ENCODE measurements around the gene KRT7. TPM values are rescaled to one million over a fixed set of nuclear protein-coding genes. Genes with fewer than 3 reads are reported as not detected.

Gene KRT7
- total and polyA plus RNA-seq, 9 of the 15 experiments (the other 6 are each of a cell fraction or from before 2014, with no cell fraction given): 1.4 TPM; not detected in 8

- TF ChIP-seq PRMT5 (CRISPR knock-in tag; IDR thresholded peaks at IDR 0.05) (no peak), HDAC8 (tag; IDR thresholded peaks at IDR 0.05) (no peak)
These were observed 5.4 kb upstream of the KRT7 start (continued) for GRCh38 chr12:52227606-52228166.

- no peak overlapping the region for H2AFZ ChIP-seq (ENCODE audit: low read depth, low read length)
- WGBS (ENCODE audit: insufficient coverage, low coverage, missing lambda C conversion rate): 0% methylated on average over 3 of the region's 3 CpGs
- H3K9me3 ChIP-seq (replicated peaks; ENCODE audit: control insufficient read depth, insufficient read depth, low read depth, low read length): no peaks in the 10 kb centered on the region
- BruUV-seq (replicated peaks): no TSS peak
- DNase-seq (ENCODE audit: extremely low read depth in 1 of 4, low spot score in 3 of 4) (no peak), FAIRE-seq (no peak), ATAC-seq (no peak)
- no peaks in the 10 kb centered on the region for H3K4me1 ChIP-seq (replicated peaks in 1 of 2; ENCODE audit: control insufficient read depth in 2 of 2, insufficient read depth in 2 of 2, low read length in 2 of 2)
- CTCF ChIA-PET (ENCODE audit: low intra/inter-chr PET ratio): no interaction called here
- intact Hi-C loops (cut with micrococcal nuclease): no loop called here
- POLR2A ChIA-PET: no interaction called here
- H3K9me1 ChIP-seq (ENCODE audit: control insufficient read depth, insufficient read depth, low read length): no peaks in the 10 kb centered on the region
- H3K9ac ChIP-seq (ENCODE audit: insufficient read depth in 1 of 2, low read depth in 2 of 2, low read length in 2 of 2): no peak overlapping the region
- H3K27me3 ChIP-seq (ENCODE audit: control insufficient read depth in 2 of 2, insufficient read depth in 2 of 2, low read length in 2 of 2): peaks cover 0 to 30% of the 10 kb centered on the region in 2 experiments; a peak in 4 of 5 replicates
- H4K20me1 ChIP-seq (replicated peaks; ENCODE audit: control insufficient read depth, insufficient read depth, low read length): peaks cover 8% of the 10 kb centered on the region; the same call in 1 of the 2 replicates
- H3K4me2 ChIP-seq (ENCODE audit: insufficient read depth, low read length): no peak overlapping the region
- H3K27ac ChIP-seq (ENCODE audit: extremely low read depth, low read depth, low read length): no peak overlapping the region
- in situ Hi-C loops (cut with MboI): no loop called here
- H3K4me3 ChIP-seq: no peak overlapping the region
- H3K36me3 ChIP-seq (ENCODE audit: control insufficient read depth, insufficient read depth, low read length): no peaks in the 10 kb centered on the region
- no peaks in the 10 kb centered on the region for H3K79me2 ChIP-seq (ENCODE audit: control insufficient read depth, insufficient read depth, low read length)
- TF ChIP-seq, protein P1, sequence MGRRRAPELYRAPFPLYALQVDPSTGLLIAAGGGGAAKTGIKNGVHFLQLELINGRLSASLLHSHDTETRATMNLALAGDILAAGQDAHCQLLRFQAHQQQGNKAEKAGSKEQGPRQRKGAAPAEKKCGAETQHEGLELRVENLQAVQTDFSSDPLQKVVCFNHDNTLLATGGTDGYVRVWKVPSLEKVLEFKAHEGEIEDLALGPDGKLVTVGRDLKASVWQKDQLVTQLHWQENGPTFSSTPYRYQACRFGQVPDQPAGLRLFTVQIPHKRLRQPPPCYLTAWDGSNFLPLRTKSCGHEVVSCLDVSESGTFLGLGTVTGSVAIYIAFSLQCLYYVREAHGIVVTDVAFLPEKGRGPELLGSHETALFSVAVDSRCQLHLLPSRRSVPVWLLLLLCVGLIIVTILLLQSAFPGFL (CRISPR knock-in tag; IDR thresholded peaks at IDR 0.05): no peak
- TF ChIP-seq TEAD4 (IDR thresholded peaks at IDR 0.05; ENCODE audit: low read length) (no peak), TEAD4 (CRISPR knock-in tag; IDR thresholded peaks at IDR 0.05; ENCODE audit: borderline replicate concordance) (no peak), KDM1A (IDR thresholded peaks at IDR 0.05) (no peak), ESRRB (CRISPR knock-in tag; IDR thresholded peaks at IDR 0.05; ENCODE audit: borderline replicate concordance) (no peak), TFAM (CRISPR knock-in tag; conservative IDR thresholded peaks at IDR 0.05) (no peak), SIN3B (IDR thresholded peaks at IDR 0.05; ENCODE audit: low read depth) (no peak), PPARD (CRISPR knock-in tag; IDR thresholded peaks at IDR 0.05) (no peak), CEBPZ (IDR thresholded peaks at IDR 0.05; ENCODE audit: borderline replicate concordance, low read depth, low read length) (no peak), NBN (IDR thresholded peaks at IDR 0.05; ENCODE audit: low read depth) (no peak), SP2 (IDR thresholded peaks at IDR 0.05; ENCODE audit: extremely low read depth, low read depth, low read length, poor library complexity, severe bottlenecking) (no peak), HNRNPLL (IDR thresholded peaks at IDR 0.05; ENCODE audit: low read depth, low read length, poor library complexity, severe bottlenecking) (no peak)
These were observed 4.7 kb upstream of the KRT7 start for GRCh38 chr12:52228366-52228765.

All from K562 (cell line).